HEK293 (cell line): ENCODE measurements around the gene MGMT.

ENCODE experiments used
- CTCF ChIA-PET: fragments of 350-600 bp; formaldehyde crosslinking; extraction: SDS; loops from one replicate; lab custom pipeline; 2021; ENCODE audit warnings: antibody characterized with exemption; lab: Yijun Ruan, JAX
- POLR2A ChIA-PET: fragments of 300-600 bp; formaldehyde crosslinking; extraction: SDS; loops from one replicate; lab custom pipeline; 2020; ENCODE audit warnings: antibody characterized with exemption, inconsistent platforms; lab: Yijun Ruan, JAX
- H3K27ac ChIP-seq: fragments of 200-500 bp; sonication (Bioruptor generic); 2 replicates; pipeline ENCODE4 v1.5.1; 2014; ENCODE audit warnings: low read depth, low read length, control low read depth, inconsistent platforms; ENCODE audit errors: extremely low read depth
- H3K36me3 ChIP-seq, 2 experiments: fragments of 200-500 bp in 1 of 2; sonication (Bioruptor generic) in 1 of 2; 1 replicate in 1 of 2; 2 replicates in 1 of 2; pipeline ENCODE4 v1.5.1; 2014 to 2017; ENCODE audit warnings: inconsistent platforms in 2 of 2, low read length in 2 of 2; ENCODE audit not compliant: control insufficient read depth in 2 of 2, insufficient read depth in 1 of 2
- H3K4me1 ChIP-seq: fragments of 200-500 bp; sonication (Bioruptor generic); 2 replicates; pipeline ENCODE4 v1.5.1; 2014; ENCODE audit warnings: mild to moderate bottlenecking, low read length, inconsistent platforms; ENCODE audit not compliant: control insufficient read depth, insufficient read depth
- H3K4me3 ChIP-seq: 2 replicates; pipeline ENCODE4 v1.5.1; 2011; ENCODE audit warnings: low read depth, mild to moderate bottlenecking, control low read depth, low read length, moderate library complexity
- H3K9me3 ChIP-seq: fragments of 200-500 bp; sonication (Bioruptor generic); 2 replicates; pipeline ENCODE4 v1.5.1; 2014; ENCODE audit warnings: low read depth, low read length, inconsistent platforms; ENCODE audit not compliant: control insufficient read depth, insufficient read depth
- KLF16 ChIP-seq: fragments of 450-650 bp; formaldehyde crosslinking; IDR thresholded peaks from 2 replicates; pipeline ENCODE4 v1.5.1; 2017; ENCODE audit warnings: missing biosample characterization, missing genetic modification characterization
- OSR2 ChIP-seq: fragments of 450-650 bp; formaldehyde crosslinking; IDR thresholded peaks from 2 replicates; pipeline ENCODE4 v1.5.1; 2016; ENCODE audit warnings: missing biosample characterization, missing genetic modification characterization
- PBX3 ChIP-seq: sonication (generic); formaldehyde crosslinking; IDR thresholded peaks from 2 replicates; pipeline ENCODE4 v1.8.1; 2022; ENCODE audit warnings: mild to moderate bottlenecking, moderate library complexity, missing genetic modification reagents
- SP2 ChIP-seq: fragments of 450-650 bp; formaldehyde crosslinking; IDR thresholded peaks from 2 replicates; pipeline ENCODE4 v1.5.1; 2016; ENCODE audit warnings: missing biosample characterization, missing genetic modification characterization
- ZBTB49 ChIP-seq: fragments of 450-650 bp; formaldehyde crosslinking; IDR thresholded peaks from 2 replicates; pipeline ENCODE4 v1.5.1; 2016; ENCODE audit warnings: missing biosample characterization, missing genetic modification characterization, low read depth
- ZFP37 ChIP-seq: fragments of 450-650 bp; formaldehyde crosslinking; IDR thresholded peaks from 2 replicates; pipeline ENCODE4 v1.5.1; 2016; ENCODE audit warnings: missing biosample characterization, missing genetic modification characterization
- ZFP41 ChIP-seq: fragments of 450-650 bp; formaldehyde crosslinking; IDR thresholded peaks from 2 replicates; pipeline ENCODE4 v1.5.1; 2016; ENCODE audit warnings: missing biosample characterization, missing genetic modification characterization, borderline replicate concordance
- ZNF26 ChIP-seq: fragments of 450-650 bp; formaldehyde crosslinking; IDR thresholded peaks from 2 replicates; pipeline ENCODE4 v1.5.1; 2016; ENCODE audit warnings: missing biosample characterization, missing genetic modification characterization
- ZNF501 ChIP-seq: fragments of 450-650 bp; formaldehyde crosslinking; IDR thresholded peaks from 2 replicates; pipeline ENCODE4 v1.5.1; 2016; ENCODE audit warnings: missing biosample characterization, missing genetic modification characterization
- ZNF529 ChIP-seq: fragments of 450-650 bp; formaldehyde crosslinking; IDR thresholded peaks from 2 replicates; pipeline ENCODE4 v1.5.1; 2017; ENCODE audit warnings: missing genetic modification characterization, missing biosample characterization; ENCODE audit not compliant: insufficient replicate concordance
- ZNF777 ChIP-seq: fragments of 450-650 bp; formaldehyde crosslinking; IDR thresholded peaks from 2 replicates; pipeline ENCODE4 v1.5.1; 2017; ENCODE audit warnings: missing biosample characterization, missing genetic modification characterization, borderline replicate concordance
- TF ChIP-seq, protein P1 (sequence below): fragments of 450-650 bp; formaldehyde crosslinking; IDR thresholded peaks from 2 replicates; pipeline ENCODE4 v1.5.1; 2016; ENCODE audit warnings: missing biosample characterization, missing genetic modification characterization
- TF ChIP-seq, protein P2 (sequence below): fragments of 450-650 bp; formaldehyde crosslinking; conservative IDR thresholded peaks from 2 replicates; pipeline ENCODE4 v1.5.1; 2016; ENCODE audit warnings: low read depth, missing biosample characterization, missing genetic modification characterization
- TF ChIP-seq, protein P3 (sequence below): fragments of 450-650 bp; formaldehyde crosslinking; conservative IDR thresholded peaks from 2 replicates; pipeline ENCODE4 v1.5.1; 2016; ENCODE audit warnings: low read depth, missing biosample characterization, missing genetic modification characterization
- TF ChIP-seq, protein P4 (sequence below): fragments of 450-650 bp; formaldehyde crosslinking; IDR thresholded peaks from 2 replicates; pipeline ENCODE4 v1.5.1; 2016; ENCODE audit warnings: missing biosample characterization, missing genetic modification characterization
- TF ChIP-seq, protein P5 (sequence below): fragments of 450-650 bp; IDR thresholded peaks from 2 replicates; pipeline ENCODE4 v1.5.1; 2018; ENCODE audit warnings: missing biosample characterization, mild to moderate bottlenecking, missing genetic modification characterization

MGMT gene

GRCh38 chr10:129525401-129525801, 58.4 kb downstream of the MGMT start (continued):
- TF ChIP-seq, protein P1, sequence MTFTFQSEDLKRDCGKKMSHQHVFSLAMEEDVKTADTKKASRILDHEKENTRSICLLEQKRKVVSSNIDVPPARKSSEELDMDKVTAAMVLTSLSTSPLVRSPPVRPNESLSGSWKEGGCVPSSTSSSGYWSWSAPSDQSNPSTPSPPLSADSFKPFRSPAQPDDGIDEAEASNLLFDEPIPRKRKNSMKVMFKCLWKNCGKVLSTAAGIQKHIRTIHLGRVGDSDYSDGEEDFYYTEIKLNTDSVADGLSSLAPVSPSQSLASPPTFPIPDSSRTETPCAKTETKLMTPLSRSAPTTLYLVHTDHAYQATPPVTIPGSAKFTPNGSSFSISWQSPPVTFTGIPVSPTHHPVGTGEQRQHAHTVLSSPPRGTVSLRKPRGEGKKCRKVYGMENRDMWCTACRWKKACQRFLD (tag by site-specific recombination): no peak
- TF ChIP-seq, protein P2, sequence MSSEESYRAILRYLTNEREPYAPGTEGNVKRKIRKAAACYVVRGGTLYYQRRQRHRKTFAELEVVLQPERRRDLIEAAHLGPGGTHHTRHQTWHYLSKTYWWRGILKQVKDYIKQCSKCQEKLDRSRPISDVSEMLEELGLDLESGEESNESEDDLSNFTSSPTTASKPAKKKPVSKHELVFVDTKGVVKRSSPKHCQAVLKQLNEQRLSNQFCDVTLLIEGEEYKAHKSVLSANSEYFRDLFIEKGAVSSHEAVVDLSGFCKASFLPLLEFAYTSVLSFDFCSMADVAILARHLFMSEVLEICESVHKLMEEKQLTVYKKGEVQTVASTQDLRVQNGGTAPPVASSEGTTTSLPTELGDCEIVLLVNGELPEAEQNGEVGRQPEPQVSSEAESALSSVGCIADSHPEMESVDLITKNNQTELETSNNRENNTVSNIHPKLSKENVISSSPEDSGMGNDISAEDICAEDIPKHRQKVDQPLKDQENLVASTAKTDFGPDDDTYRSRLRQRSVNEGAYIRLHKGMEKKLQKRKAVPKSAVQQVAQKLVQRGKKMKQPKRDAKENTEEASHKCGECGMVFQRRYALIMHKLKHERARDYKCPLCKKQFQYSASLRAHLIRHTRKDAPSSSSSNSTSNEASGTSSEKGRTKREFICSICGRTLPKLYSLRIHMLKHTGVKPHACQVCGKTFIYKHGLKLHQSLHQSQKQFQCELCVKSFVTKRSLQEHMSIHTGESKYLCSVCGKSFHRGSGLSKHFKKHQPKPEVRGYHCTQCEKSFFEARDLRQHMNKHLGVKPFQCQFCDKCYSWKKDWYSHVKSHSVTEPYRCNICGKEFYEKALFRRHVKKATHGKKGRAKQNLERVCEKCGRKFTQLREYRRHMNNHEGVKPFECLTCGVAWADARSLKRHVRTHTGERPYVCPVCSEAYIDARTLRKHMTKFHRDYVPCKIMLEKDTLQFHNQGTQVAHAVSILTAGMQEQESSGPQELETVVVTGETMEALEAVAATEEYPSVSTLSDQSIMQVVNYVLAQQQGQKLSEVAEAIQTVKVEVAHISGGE (tag by site-specific recombination): no peak
- TF ChIP-seq PBX3 (CRISPR knock-in tag) (no peak), OSR2 (tag by site-specific recombination) (peak; percentile 92), ZBTB49 (no peak), KLF16 (tag by site-specific recombination) (no peak), ZNF529 (tag by site-specific recombination) (no peak), SP2 (tag by site-specific recombination) (no peak), ZFP37 (tag by site-specific recombination) (no peak), ZNF777 (tag by site-specific recombination) (no peak), ZFP41 (no peak)
- TF ChIP-seq, protein P3, sequence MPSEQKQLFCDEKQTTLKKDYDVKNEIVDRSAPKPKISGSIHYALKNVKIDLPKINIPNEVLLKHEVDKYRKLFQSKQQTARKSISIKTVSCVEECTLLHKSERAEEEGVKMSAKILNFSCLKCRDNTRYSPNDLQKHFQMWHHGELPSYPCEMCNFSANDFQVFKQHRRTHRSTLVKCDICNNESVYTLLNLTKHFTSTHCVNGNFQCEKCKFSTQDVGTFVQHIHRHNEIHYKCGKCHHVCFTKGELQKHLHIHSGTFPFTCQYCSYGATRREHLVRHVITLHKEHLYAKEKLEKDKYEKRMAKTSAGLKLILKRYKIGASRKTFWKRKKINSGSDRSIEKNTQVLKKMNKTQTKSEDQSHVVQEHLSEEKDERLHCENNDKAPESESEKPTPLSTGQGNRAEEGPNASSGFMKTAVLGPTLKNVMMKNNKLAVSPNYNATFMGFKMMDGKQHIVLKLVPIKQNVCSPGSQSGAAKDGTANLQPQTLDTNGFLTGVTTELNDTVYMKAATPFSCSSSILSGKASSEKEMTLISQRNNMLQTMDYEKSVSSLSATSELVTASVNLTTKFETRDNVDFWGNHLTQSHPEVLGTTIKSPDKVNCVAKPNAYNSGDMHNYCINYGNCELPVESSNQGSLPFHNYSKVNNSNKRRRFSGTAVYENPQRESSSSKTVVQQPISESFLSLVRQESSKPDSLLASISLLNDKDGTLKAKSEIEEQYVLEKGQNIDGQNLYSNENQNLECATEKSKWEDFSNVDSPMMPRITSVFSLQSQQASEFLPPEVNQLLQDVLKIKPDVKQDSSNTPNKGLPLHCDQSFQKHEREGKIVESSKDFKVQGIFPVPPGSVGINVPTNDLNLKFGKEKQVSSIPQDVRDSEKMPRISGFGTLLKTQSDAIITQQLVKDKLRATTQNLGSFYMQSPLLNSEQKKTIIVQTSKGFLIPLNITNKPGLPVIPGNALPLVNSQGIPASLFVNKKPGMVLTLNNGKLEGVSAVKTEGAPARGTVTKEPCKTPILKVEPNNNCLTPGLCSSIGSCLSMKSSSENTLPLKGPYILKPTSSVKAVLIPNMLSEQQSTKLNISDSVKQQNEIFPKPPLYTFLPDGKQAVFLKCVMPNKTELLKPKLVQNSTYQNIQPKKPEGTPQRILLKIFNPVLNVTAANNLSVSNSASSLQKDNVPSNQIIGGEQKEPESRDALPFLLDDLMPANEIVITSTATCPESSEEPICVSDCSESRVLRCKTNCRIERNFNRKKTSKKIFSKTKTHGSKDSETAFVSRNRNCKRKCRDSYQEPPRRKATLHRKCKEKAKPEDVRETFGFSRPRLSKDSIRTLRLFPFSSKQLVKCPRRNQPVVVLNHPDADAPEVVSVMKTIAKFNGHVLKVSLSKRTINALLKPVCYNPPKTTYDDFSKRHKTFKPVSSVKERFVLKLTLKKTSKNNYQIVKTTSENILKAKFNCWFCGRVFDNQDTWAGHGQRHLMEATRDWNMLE (tag by site-specific recombination): no peak

- peaks cover 3% of the 10 kb centered on the region; the same call in 1 of the 2 replicates for H3K4me1 ChIP-seq
- POLR2A ChIA-PET: no interaction called here
- H3K9me3 ChIP-seq: no peaks in the 10 kb centered on the region
- H3K27ac ChIP-seq: no peak overlapping the region
- H3K4me3 ChIP-seq: no peak overlapping the region
- CTCF ChIA-PET: no interaction called here
- no peaks in the 10 kb centered on the region for H3K36me3 ChIP-seq
- TF ChIP-seq ZNF501 (tag by site-specific recombination) (no peak), ZNF26 (tag by site-specific recombination) (no peak)
- TF ChIP-seq, protein P4, sequence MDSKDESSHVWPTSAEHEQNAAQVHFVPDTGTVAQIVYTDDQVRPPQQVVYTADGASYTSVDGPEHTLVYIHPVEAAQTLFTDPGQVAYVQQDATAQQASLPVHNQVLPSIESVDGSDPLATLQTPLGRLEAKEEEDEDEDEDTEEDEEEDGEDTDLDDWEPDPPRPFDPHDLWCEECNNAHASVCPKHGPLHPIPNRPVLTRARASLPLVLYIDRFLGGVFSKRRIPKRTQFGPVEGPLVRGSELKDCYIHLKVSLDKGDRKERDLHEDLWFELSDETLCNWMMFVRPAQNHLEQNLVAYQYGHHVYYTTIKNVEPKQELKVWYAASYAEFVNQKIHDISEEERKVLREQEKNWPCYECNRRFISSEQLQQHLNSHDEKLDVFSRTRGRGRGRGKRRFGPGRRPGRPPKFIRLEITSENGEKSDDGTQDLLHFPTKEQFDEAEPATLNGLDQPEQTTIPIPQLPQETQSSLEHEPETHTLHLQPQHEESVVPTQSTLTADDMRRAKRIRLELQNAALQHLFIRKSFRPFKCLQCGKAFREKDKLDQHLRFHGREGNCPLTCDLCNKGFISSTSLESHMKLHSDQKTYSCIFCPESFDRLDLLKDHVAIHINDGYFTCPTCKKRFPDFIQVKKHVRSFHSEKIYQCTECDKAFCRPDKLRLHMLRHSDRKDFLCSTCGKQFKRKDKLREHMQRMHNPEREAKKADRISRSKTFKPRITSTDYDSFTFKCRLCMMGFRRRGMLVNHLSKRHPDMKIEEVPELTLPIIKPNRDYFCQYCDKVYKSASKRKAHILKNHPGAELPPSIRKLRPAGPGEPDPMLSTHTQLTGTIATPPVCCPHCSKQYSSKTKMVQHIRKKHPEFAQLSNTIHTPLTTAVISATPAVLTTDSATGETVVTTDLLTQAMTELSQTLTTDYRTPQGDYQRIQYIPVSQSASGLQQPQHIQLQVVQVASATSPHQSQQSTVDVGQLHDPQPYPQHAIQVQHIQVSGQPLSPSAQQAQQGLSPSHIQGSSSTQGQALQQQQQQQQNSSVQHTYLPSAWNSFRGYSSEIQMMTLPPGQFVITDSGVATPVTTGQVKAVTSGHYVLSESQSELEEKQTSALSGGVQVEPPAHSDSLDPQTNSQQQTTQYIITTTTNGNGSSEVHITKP: no peak
- TF ChIP-seq, protein P5, sequence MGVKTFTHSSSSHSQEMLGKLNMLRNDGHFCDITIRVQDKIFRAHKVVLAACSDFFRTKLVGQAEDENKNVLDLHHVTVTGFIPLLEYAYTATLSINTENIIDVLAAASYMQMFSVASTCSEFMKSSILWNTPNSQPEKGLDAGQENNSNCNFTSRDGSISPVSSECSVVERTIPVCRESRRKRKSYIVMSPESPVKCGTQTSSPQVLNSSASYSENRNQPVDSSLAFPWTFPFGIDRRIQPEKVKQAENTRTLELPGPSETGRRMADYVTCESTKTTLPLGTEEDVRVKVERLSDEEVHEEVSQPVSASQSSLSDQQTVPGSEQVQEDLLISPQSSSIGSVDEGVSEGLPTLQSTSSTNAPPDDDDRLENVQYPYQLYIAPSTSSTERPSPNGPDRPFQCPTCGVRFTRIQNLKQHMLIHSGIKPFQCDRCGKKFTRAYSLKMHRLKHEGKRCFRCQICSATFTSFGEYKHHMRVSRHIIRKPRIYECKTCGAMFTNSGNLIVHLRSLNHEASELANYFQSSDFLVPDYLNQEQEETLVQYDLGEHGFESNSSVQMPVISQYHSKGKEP (tag by site-specific recombination): no peak
Observed at GRCh38 chr10:129526943-129527342, 59.9 kb downstream of the MGMT start.
